ENCODE results near the gene NAPB.

Gene NAPB

DNA sequence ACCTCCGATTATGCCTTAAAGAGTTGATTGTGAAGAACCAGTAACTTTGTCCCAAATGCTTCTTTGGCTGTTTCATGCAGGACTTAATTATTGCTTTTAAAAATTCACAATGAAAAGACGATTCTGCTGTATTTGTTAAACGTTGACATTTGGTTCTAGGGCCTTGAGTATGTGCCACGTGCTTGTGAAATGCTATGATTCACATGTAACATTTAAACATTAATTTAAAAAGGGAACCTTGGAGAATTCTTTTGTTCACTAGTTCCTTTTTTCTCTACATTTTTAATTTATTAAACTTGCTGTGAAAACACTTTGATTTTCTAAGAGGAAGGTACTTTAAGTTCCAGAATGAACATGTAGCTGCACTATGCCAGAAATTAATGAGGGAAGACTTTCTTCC is 49.8 kb downstream of the NAPB start:
- no peak overlapping the region for H3K4me3 ChIP-seq (ENCODE audit: control insufficient read depth, low read depth, low read length)
- DNase-seq (ENCODE audit: low read depth) = no peak
- TF ChIP-seq, protein P1, sequence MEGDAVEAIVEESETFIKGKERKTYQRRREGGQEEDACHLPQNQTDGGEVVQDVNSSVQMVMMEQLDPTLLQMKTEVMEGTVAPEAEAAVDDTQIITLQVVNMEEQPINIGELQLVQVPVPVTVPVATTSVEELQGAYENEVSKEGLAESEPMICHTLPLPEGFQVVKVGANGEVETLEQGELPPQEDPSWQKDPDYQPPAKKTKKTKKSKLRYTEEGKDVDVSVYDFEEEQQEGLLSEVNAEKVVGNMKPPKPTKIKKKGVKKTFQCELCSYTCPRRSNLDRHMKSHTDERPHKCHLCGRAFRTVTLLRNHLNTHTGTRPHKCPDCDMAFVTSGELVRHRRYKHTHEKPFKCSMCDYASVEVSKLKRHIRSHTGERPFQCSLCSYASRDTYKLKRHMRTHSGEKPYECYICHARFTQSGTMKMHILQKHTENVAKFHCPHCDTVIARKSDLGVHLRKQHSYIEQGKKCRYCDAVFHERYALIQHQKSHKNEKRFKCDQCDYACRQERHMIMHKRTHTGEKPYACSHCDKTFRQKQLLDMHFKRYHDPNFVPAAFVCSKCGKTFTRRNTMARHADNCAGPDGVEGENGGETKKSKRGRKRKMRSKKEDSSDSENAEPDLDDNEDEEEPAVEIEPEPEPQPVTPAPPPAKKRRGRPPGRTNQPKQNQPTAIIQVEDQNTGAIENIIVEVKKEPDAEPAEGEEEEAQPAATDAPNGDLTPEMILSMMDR (IDR thresholded peaks at IDR 0.05; ENCODE audit: control insufficient read depth, insufficient read depth, low read depth, low read length, missing control alignments) = no peak

DNA sequence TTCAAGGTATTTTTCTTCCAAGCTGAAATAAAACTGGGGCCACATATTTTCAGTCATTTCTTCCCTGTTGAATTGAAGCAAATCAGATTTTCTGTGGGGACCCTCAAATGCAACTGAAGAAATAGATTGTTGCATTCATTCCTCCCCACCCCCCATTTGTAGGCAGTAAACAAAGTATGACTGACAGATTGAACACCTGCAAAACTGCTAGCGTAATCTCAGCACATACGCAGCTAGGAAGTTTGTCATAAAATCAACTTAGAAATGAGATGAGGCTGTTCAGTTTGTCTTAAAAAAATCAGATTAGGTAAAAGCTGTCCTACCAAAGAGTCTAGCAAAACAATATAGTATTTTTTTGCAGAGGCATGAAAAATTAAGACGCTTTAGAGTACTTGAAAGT is 50.4 kb downstream of the NAPB start:
- DNase-seq (ENCODE audit: low read depth) = no peak
- TF ChIP-seq, protein P1 (IDR thresholded peaks at IDR 0.05; ENCODE audit: control insufficient read depth, insufficient read depth, low read depth, low read length, missing control alignments) = no peak
- H3K4me3 ChIP-seq (ENCODE audit: control insufficient read depth, low read depth, low read length) = no peak overlapping the region

- DNase-seq (ENCODE audit: low read depth) = no peak
- TF ChIP-seq, protein P1 (IDR thresholded peaks at IDR 0.05; ENCODE audit: control insufficient read depth, insufficient read depth, low read depth, low read length, missing control alignments) = no peak
- H3K4me3 ChIP-seq (ENCODE audit: control insufficient read depth, low read depth, low read length) = no peak overlapping the region
Observed at GRCh38 chr20:23370274-23370673, 51.0 kb downstream of the NAPB start.

- DNase-seq (ENCODE audit: low read depth) = no peak
- TF ChIP-seq, protein P1 (IDR thresholded peaks at IDR 0.05; ENCODE audit: control insufficient read depth, insufficient read depth, low read depth, low read length, missing control alignments) = no peak
- no peak overlapping the region for H3K4me3 ChIP-seq (ENCODE audit: control insufficient read depth, low read depth, low read length)
Observed at GRCh38 chr20:23369072-23369823, 52.0 kb downstream of the NAPB start.

DNA sequence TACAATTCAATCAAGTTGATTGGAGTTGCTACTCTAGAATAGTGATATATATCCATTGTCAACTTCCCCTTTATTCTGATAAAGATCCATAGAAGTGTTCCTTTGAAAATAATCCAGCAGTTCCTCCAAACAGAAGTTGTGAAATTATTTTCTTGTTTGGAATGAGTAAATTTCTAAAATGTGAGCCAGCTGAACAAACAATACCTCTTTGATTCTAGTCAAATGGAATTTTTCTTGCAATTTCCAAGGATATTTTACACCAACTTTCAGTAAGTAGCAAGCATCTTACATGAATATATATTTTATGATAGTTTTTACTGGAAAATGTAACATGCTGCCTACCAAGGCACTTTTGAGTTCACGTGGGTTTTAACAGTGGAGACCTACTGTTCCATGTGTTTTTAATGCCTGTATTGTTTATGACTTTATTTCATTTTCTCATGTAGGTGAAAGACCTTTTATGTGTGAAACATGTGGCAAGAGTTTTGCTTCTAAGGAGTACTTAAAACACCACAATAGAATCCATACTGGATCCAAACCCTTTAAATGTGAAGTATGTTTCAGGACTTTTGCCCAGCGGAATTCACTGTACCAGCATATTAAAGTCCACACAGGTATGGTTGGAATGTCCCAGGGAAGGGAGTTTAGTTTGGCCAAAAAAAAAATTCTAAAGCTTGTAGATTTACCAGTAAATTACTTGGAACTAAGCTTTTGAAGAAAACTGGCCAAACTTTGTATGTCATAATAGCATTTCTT is 52.8 kb downstream of the NAPB start:
- DNase-seq (ENCODE audit: low read depth) = no peak
- TF ChIP-seq, protein P1 (IDR thresholded peaks at IDR 0.05; ENCODE audit: control insufficient read depth, insufficient read depth, low read depth, low read length, missing control alignments) = no peak
- no peak overlapping the region for H3K4me3 ChIP-seq (ENCODE audit: control insufficient read depth, low read depth, low read length)

DNA sequence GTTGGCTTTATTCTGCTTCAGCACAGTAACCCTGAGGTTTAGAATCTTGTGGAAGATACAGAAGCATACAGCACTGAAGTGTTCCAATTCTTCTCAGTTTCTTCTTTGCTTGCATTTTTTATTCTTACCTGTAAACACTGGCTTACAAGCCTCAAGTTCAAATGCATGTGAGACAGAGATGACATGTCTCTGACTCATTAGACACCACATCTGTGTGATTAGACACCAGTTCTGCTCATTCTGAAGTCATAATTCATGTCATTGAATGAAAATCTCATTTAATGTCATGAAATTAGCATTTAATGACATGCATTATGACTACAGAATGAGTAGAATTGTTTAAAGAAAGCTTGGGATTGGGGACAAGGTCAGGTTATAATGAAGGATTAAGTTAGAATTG is 53.5 kb downstream of the NAPB start:
- DNase-seq (ENCODE audit: low read depth) = no peak
- TF ChIP-seq, protein P1 (IDR thresholded peaks at IDR 0.05; ENCODE audit: control insufficient read depth, insufficient read depth, low read depth, low read length, missing control alignments) = no peak
- H3K4me3 ChIP-seq (ENCODE audit: control insufficient read depth, low read depth, low read length) = no peak overlapping the region

Measured in AG09309 (cell line).